OCI-M1 (cell line): ENCODE data around the gene TMEM204.
"Not testable (repeated sequence)": the region's sequence is repeated elsewhere in the genome, so short reads cannot be mapped to it uniquely, and the experiment has no call there.

Source experiments
- DNase-seq: peaks from one replicate; lab custom pipeline; 2025; lab: John Stamatoyannopoulos, UW

Gene TMEM204

DNA sequence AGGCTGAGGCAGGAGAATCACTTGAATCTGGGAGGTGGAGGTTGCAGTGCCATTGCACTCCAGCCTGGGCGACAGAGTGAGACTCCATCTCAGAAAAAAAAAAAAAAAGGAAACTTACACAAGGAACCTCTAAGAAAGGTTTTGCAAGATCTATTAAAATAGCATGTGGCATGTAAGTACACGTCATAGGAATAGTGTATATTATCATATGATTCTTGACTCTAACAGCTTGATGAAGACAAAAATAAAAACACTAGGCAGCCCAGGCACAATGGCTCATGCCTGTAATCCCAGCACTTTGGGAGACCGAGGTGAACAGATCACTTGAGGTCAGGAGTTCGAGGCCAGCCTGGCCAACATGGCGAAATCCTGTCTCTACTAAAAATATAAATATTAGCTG is 62.0 kb downstream of the TMEM204 start:
- DNase-seq = not testable (repeated sequence)

DNA sequence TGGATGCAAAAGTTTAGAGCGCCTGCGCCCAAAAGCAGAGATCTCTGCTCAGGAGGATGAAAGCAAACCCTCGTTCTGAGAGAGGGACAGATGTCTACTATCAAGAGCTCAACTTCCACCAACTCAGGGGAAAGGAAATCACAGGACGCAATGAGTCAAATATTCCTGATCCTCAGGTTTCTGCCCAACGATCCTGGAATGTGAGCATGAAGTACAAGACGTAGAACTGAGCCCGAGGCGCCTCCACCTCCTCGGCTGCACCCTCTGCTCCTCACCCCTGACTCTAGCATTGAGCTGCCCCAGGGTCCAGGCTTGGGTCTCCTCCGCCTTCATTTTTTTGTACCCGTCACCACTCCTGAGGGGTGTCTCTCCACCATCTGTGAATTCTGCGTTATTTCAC is 63.0 kb downstream of the TMEM204 start:
- DNase-seq = no peak

DNA sequence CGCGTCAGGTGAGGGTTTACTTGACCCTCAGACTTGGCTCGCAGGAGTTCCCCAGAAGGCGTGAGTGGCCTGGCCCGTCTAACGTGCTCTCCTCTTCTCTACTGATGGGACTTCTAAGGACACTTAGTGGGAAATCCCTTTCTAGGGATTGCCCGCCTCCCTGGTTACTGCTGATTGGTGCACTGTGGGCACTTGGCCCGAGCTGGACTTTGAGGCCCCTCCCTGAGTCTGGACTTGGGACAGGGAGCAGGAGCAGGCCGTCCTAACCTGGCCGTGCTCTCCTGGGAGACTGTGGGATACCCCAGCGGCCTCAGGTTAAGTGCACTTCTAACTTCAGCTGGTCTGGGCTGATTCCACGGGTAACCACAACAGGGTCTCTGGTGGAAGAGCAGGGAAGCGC is 63.7 kb downstream of the TMEM204 start:
- DNase-seq = no peak

DNA sequence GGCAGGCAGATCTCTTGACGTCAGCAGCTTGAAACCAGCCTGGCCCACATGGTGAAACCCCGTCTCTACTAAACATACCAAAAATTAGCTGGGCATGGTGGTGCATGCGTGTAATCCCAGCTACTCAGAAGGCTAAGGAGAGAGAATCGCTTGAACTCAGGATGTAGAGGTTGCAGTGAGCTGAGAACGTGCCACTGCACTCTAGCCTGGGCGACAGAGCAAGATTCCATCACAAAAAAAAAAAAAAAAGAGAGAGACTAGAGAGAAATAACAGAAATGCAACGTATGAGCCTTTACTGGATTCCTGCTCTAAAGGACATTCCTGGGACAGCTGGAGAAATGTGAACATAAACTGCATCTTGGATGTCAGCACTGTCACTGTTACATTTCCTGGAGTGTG is 67.6 kb downstream of the TMEM204 start:
- no peak for DNase-seq

DNA sequence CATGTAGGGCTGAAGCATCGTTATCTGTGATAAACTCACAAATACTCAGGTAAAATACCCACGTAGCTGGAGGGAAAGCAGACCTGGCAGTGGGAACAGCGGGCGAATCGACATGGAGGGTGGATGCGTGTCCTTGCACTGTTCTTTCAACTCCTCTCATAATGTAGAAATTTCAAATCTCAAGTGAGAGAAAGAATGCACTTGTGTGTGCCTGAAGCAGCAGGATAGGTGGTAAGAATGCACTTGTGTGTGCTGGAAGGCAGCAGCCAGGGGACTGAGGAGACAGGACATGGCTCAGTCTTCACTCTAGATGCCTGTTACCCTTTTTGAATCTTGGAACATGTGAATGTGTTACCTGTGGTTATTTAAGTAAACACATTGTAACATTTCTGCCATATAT is 68.0 kb downstream of the TMEM204 start:
- no peak for DNase-seq

DNA sequence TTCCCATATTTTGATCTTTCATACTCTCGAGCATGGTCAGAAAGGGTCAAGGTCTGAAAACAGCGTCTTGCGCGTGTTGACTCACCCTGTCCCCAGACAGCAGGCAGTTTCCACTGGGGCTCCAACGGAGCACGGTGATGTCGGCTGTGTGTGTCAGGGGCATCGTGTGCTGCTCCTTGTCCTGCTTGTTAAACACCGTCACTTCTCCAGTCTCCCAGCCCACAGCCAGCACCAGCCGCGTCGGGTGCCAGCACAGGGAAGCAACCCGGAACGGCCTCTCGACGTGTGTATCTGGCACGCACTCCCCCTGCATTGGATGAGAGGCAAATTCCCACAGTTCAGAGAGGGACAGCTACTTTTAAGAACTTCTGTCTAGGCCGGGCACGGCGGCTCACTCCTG is 68.8 kb downstream of the TMEM204 start:
- no peak for DNase-seq
